Body of pancreas (tissue), 4 donors: ENCODE results near the gene CFAP61.

Experiments
- CTCF ChIP-seq, 7 experiments: fragments of 450-650 bp in 4 of 7; fragments of 200-600 bp in 3 of 7; sonication (generic) in 3 of 7; IDR thresholded peaks; one replicate each; pipeline ENCODE4 v1.5.1; 2016 to 2019; ENCODE audit warnings: antibody characterized with exemption in 7 of 7
- POLR2A ChIP-seq, 3 donors: fragments of 450-650 bp; IDR thresholded peaks; one replicate each; pipeline ENCODE4 v1.6.1; 2016; ENCODE audit warnings: antibody characterized with exemption in 3 of 3, mild to moderate bottlenecking in 2 of 3

DNA sequence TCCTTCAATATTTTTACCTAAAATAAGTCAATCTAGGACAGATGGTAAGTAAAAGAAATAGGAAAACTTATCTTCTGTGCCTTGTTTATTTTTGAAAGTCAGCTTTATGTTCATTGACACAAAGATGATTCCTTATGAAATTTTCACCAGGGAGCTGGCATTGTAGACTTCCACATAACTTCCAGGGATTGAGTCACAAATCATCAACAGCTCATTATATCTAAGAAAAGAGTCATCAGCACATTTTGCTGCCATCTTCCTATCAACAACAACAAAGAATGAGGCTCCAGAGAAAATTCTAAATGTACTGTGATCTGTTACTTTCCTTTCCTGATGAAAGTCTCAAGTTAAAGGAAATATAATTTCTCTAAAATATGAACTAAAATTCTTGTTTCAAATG, 48.5 kb downstream of the CFAP61 start:
- TF ChIP-seq CTCF (IDR thresholded peaks at IDR 0.05) (no peak), POLR2A (IDR thresholded peaks at IDR 0.05) (no peak)
